SIG-M5 treated with dmso at 0.1 percent for 504 hours (cell line): ENCODE data around the gene BRD3OS.

Experiments used
- DNase-seq: peaks from one replicate; lab custom pipeline; 2025; ENCODE audit not compliant: unreplicated experiment; lab: John Stamatoyannopoulos, UW

Gene BRD3OS, protein sequence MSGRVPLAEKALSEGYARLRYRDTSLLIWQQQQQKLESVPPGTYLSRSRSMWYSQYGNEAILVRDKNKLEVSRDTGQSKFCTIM

GRCh38 chr9:134024828-134025605 lies at the start of gene BRD3OS:
TSS of gene BRD3OS (plus strand) at chr9:134025481. CDS start at chr9:134026748, 1,267 bp downstream.
- peak; percentile 95 for DNase-seq

DNA sequence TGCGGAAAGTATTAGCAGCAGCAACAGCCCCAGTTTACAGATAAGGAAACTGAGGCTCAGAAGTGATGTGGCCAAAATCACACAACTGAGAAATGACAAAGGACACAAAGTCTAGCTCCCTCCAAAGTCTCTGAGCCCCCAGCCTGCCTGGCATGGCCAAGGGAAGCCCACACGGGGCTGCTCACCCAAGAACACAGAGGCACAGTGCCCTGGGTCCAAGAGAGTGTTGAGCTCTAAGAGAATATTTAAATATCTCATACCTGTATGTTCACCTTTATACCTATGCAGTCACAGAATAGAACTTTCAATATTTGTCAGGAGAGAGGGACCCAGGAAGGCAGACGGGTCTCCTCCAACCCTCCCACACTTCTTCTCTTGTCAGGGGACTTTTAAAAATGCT lies 49.8 kb upstream of the BRD3OS start:
- DNase-seq = no peak

GRCh38 chr9:133976191-133976861 lies 49.0 kb upstream of the BRD3OS start:
- DNase-seq = no peak

DNA sequence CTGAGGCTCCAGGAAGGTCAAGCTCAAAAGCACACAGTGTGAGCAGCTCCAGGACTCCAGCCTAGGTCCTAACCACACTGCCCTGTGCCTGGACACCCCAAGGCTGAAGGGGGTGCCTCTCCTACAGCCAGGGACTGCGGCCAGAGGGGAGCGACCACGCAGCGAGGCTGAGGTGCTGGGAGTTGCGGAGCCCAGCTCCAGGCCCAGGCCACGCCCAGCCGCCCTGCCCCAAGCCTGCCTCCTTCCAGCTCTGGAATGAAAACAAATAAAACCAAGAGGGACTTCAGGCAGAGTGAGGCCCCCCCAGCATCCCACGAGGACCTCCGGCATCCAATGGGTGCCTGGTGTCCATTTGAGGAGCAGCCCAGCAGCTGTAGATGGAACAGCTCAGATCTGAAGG lies 48.4 kb upstream of the BRD3OS start:
- no peak for DNase-seq

DNA sequence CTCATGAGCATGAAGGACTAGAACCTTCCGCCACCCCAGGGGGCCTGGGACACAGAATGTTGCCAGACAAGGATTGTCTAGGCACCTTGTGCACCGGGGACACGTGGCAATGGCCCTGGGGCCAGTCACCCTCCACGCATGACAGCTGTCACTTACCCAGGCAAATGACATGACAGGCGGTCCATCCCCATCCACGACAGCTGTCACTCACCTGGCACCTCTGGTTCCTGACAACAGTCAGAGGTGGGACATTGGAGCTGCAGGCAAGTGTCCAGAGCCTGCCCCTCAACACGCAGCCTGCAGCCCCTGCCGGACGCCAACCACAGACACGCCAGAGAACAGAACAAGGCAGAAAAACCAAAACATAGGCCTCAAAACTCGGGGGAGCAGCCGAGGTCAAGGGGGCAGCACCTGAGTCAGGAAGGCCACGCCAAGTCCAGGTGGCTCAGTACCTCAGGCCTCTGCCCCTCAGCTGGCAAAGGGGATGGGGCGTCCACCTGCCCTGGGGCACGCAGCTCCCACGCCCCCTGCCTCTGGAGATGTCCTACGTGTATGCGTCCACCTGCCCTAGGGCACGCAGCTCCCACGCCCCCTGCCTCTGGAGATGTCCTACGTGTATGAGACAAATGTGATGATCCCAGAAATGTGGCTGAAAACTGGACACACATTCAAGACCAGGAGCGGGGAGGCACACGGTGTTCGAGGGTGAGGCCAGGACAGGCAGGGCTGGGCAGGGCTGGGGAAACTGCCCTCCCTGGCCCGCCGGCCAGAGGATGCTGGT lies 47.7 kb upstream of the BRD3OS start:
- no peak for DNase-seq

DNA sequence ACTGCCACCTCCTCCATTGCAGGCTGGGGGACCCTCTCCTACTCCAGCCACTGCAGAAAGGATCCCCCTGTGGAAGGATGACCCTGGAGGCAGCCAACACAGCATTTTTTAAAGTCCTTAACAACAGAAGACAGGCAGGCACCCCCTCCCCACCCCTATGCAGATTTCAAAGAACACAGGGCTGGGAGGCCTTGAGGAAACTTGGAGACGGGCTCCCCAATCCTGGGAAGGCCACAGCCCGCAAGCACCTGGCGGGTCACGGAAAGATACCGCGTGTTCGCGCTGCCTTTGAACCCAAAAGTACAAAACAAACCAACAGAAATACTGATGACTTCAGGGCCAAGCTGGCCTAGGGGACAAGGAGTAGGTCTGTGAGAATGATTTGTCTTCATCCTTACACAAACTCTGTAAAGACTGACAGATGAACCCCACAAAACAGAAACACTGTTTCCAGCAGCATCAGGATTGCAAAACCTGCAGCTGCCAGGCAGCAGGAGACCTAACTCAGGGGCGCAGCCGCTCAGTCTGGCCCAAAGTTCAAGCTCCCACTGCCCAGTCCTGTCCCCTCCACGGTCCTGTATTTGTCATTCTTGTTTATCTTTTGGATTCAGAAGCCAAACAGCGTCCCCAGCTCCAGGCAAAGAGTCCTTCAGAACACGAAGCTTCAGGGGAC lies 46.9 kb upstream of the BRD3OS start:
- DNase-seq = no peak

GRCh38 chr9:133978899-133979272 lies 46.4 kb upstream of the BRD3OS start:
- no peak for DNase-seq

DNA sequence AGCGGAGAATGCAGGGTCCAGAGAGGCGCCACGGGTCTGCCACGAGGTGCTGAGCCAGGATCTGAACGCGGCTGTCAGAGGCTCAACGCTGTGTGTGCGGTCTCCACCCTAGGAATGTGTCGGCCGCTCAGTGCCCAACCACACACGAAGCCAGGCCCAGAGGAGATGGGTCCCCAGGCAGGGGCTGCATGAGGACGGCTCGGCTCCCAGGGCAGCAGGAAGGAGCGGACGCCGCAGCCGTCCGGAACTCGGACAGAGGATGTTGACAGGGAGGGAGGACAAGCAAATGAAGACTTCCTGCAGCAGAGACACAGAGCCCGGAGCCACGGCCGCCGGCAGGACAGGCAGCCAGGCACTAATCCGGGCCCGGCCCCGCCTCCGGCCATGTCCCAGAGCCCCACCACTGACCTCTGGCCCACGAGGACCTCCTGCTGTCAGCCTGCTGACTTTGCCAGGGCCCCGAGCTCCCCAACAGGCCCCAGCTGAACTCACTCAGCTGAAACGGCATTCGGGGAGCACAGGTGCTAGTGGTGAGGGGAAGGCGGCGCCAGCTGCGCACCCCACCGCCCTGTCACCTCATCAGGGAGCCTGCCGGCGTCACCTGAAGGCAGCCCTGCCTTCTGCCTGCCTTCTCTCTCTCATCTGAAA lies 45.9 kb upstream of the BRD3OS start:
- no peak for DNase-seq

DNA sequence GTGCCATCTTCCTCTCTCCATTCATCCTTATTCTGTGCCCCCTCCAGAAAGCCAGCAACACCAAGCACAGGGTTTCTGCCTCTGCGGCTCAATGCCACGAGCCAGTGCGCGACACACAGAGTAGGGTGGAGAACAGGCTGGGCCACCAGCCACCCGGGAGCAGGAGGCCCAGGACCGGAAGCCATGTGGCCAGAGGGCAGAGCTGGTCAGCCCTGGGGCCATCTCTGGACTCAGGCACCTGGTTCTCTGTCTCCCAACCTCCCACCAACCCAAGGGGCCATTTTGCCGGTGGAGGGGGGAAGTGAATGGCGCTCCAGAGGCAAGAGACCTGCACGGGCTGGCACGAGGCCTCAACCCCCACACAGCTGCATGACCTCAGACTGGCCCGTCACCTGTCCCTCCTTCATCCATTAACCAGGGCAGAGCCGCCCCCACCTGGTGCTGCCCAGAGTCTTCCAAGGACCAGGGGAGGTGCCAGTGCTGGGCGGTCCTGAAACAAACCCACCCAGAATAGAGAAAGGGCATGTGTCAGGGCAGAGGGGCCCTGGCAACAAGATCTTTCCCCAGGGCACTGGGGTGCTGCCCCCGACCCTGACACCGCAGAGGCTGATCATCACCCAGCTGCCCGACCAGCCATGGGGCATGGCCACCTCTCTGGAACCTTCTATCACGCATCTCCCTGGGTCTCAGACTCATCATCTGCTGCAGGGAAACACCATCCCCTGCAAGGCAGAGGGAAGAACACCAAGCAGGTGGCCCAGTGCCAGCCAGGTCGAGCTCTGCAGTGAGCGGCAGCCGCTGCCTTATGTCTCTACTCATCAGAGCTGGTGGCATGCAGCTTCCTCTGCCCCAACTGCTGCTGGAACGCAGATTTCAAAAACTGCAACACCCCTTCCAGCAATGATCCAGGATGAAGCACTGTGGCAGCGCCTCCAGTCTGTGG lies 45.1 kb upstream of the BRD3OS start:
- DNase-seq = no peak

- no peak for DNase-seq
Observed at GRCh38 chr9:133980864-133981588, 44.3 kb upstream of the BRD3OS start.

DNA sequence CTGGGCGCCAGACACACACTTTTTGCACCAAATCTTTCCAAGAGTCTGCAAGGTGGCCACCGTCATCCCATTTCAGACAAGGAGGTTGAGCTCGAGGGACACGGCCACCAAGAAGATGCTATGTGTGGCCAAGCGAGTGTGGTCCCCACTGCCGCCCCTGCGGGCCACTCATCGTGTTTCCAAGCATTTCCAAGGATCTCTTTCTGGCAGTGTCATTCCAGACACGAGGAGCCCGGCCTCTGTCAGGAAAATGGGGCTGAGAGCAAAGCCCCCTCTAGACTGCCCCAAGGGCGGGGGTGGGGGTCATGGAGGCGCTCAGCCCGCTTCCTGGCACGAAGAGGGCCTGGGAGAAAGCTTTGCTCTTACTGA lies 43.7 kb upstream of the BRD3OS start:
- no peak for DNase-seq

- DNase-seq = no peak
Observed at GRCh38 chr9:133981958-133982681, 43.2 kb upstream of the BRD3OS start.

DNA sequence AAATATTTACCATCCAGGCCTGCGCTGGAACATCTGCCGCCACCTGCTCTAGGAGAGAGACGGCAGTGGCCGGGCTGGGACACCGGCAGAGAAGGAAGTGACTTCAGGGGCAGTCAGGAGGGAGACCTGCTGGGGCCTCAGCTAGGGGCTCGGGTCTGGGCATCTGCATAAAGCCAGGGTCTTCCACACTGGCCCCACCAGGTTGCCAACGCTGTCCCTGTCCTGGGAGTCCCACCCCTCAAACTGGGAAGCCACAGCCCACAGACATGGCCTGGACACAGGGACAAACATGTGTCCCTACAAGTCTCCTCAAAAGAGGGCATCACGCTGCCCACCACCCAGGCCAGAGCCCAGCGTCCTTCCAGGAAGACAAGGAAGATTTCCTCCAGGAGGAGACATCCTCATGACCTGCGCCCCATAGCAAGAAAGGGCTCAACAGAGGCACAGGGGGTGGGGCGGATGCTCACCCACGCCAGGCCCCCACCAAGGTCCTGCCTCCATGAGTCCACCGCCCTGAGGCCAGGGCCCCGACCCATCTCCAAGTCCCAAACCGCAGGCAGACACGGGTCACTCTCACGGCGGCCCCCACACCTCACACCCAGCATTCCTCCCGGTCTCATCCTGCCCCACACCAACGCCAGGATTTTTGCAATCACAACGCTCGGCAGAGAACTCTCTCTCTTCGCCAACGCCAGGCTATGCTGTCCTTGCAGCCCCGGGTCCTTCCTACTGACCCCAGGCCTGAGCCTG lies 42.1 kb upstream of the BRD3OS start:
- no peak for DNase-seq

GRCh38 chr9:133986061-133986460 lies 39.2 kb upstream of the BRD3OS start:
- DNase-seq = no peak

- DNase-seq = no peak
Observed at GRCh38 chr9:133986774-133987445, 38.4 kb upstream of the BRD3OS start.

GRCh38 chr9:133987446-133987788 lies 37.9 kb upstream of the BRD3OS start:
- no peak for DNase-seq
